Raji (cell line): ENCODE measurements around the gene COQ8A.

Source experiments
- POLR2A ChIP-seq: IDR thresholded peaks from 2 replicates; pipeline ENCODE4 v1.6.1; 2011; ENCODE audit warnings: low read depth, low read length, control low read depth; ENCODE audit not compliant: insufficient read depth

COQ8A gene

GRCh38 chr1:226984521-226985238 lies 44.6 kb downstream of the COQ8A start:
- TF ChIP-seq POLR2A, result no peak

DNA sequence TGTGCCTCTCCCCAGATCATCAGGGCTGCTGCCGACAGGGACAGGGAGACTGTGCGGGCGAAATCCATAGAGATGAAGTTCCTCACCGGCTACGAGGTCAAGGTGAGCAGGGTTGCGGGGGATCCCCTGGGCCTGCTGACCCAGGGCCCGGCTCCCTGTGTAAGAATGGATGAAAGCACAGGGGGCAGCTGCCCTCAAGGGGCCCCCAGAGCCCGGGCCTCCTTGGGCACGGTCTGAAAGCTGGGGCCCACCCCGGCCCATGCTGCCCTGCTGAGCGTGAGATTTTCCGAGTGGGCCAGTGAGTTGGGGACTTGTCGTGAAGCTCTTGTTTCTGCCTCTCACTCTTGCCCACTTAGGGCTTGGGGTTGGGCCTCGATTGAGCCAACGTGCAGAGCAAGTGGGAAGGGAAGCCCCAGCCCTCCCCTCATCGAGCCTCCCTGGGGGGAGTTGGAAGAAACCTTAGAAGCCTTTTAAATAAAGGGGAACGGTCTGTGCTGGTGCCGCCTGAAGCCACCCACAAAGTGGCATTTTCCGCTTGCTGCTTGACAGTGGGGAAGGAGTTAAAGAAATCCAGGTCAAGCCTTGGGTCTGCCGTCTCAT lies 45.2 kb downstream of the COQ8A start:
- no peak for TF ChIP-seq POLR2A

DNA sequence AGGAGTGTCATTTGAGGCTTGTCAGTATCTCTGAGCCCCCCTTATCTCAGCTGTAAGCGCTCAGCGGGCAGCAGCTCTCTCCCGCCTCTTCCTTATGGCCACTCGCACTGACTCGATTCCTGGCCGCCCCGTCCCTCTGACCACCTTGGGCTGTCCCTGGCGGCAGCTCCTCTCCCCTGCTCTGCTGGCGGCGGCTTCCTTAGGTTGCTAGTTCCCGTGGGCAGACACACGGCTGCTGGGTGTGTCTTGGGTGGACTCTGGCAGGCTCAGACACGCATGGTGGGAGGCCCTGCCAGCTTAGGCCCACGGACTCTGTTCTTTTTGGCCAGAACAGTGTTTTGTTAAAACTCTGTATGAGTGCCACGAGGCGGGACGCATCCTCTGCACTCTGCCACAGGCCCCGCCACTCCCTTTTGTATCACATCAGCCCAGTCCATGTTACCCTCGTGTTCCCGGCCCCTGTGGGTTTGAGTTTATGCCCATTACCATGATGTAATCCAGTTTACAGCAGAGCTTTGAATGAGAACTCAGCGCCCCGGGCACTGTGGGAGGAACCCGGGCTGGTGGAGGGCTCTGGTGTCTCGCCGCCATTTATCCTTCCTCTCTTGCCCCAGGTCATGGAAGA lies 45.9 kb downstream of the COQ8A start:
- TF ChIP-seq POLR2A, result no peak

- no peak for TF ChIP-seq POLR2A
Observed at GRCh38 chr1:226986496-226987178, 46.5 kb downstream of the COQ8A start.

- no peak for TF ChIP-seq POLR2A
Observed at GRCh38 chr1:226987179-226987536, 47.1 kb downstream of the COQ8A start.

- no peak for TF ChIP-seq POLR2A
Observed at GRCh38 chr1:226987623-226988333, 47.7 kb downstream of the COQ8A start.

GRCh38 chr1:226988334-226988666 lies 48.2 kb downstream of the COQ8A start:
- no peak for TF ChIP-seq POLR2A

- TF ChIP-seq POLR2A, result no peak
Observed at GRCh38 chr1:226989085-226989920, 49.2 kb downstream of the COQ8A start.

DNA sequence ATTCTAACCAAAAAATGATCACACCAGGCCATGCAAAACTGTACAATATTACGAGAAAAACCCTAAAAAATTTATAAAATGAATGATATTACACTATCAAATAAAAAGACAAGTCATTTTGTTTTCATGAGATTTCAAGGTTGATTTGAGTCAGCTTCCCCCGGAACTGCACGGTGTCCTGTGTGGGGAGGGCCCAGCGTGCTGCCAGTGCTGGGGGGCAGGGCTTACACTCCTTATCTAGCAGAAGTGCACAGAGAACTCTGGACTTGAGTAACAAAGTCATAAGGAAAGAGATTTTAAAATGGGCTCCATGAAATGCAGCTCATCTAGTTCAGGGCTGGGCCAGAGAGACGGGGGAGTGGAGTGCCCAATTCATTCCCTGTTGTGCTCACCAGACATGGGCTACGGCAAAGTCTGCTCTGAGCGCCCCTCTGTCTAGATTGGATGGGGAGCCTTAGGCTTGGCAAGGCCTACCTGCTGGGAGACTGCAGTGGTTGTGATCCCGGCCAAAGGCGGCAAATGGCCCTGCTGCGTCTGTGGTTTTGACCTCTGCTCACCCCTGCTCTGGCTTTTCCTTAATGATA lies 50.1 kb downstream of the COQ8A start:
- TF ChIP-seq POLR2A, result no peak

GRCh38 chr1:226991920-226992319 lies 51.8 kb downstream of the COQ8A start:
- no peak for TF ChIP-seq POLR2A

DNA sequence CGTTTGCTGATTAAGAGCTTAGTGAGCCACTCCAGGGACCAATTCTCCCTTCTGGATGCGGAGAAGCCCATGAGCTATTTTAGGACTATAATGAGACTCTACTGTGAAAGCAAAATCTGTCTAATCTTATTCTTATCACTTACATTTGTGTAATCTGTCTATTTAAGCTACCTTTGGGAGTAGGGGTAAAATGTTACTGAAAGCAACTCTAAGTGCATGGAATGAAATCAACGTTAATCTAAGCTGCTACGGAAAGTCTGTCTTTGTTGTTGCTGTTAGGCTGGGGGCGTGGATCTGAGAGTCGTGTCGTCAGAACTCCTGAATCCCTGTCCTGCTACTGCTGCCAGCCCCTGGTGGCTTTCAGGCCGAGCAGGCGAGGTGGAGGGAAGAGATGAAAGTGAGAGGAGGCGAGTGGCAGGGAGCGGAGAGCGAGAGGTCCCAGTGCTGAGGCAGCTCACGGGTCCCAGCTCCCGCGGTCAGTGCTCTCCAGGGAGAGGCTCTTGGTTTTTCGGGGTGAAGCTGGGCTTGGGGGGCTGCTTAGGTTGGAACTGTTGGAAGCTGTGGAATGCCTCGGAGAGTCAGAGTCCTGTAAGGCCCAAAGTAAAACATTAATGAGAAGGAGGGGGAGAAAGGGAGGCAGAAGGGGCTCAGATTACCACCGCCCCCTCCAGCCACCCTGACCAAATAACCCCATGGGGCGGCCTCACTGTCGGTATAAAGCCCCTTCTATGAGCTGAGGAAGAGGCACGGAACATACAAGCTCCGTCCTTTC lies 53.9 kb downstream of the COQ8A start:
- TF ChIP-seq POLR2A, result no peak

- no peak for TF ChIP-seq POLR2A
Observed at GRCh38 chr1:226994586-226995364, 54.7 kb downstream of the COQ8A start.
